Measurements from ENCODE around the gene GADD45A. TPM values are rescaled to one million over a fixed set of nuclear protein-coding genes. Genes with fewer than 3 reads are reported as not detected.

GADD45A gene
- total RNA-seq, 1 donor from 2014 or later: 151 TPM

DNA sequence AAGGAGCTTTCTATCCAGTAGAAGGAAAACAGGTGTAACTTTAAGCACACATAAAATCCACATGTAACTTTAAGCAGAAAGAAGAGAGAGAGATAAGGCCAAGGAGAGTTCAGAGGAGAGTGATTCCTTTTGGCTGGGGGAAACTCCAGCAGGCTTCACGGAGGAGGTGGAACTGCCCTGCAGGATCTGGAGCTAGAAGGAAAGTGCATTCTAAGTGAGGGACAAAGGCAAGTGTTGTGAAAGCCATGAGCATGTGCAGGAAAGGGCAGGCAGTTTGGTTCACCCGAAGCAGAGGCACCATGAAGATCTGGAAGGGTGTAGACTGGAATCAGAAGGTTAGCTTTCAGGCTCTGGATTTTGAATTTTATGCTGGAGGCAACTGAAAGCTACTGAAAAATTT, 46.3 kb downstream of the GADD45A start:
- no peak for DNase-seq (ENCODE audit: low read depth)
- H3K4me3 ChIP-seq (ENCODE audit: low read depth, low read length): no peak overlapping the region
- TF ChIP-seq, protein P1, sequence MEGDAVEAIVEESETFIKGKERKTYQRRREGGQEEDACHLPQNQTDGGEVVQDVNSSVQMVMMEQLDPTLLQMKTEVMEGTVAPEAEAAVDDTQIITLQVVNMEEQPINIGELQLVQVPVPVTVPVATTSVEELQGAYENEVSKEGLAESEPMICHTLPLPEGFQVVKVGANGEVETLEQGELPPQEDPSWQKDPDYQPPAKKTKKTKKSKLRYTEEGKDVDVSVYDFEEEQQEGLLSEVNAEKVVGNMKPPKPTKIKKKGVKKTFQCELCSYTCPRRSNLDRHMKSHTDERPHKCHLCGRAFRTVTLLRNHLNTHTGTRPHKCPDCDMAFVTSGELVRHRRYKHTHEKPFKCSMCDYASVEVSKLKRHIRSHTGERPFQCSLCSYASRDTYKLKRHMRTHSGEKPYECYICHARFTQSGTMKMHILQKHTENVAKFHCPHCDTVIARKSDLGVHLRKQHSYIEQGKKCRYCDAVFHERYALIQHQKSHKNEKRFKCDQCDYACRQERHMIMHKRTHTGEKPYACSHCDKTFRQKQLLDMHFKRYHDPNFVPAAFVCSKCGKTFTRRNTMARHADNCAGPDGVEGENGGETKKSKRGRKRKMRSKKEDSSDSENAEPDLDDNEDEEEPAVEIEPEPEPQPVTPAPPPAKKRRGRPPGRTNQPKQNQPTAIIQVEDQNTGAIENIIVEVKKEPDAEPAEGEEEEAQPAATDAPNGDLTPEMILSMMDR (conservative IDR thresholded peaks at IDR 0.05; ENCODE audit: low read depth, low read length): no peak

DNA sequence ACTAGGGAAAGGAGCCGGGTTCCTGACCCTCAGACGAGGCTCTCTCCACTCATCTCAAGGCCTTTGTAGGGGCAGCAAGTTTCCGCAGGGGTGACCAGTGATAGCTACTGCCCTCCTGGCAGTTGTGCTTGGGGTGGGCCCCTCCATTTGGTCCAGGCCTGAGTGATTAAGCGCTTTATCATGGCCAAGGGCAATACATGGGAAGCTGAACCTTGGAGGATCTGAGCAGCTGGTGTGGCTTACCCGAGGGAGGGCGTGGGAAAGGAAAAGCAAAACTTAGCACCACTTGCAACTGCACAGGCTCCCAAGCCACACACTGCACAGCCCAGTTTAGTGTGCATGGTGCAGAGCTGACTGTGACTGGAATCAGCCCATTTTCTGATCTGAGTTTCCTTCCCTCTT, 47.8 kb downstream of the GADD45A start:
- DNase-seq (ENCODE audit: low read depth): no peak
- TF ChIP-seq, protein P1 (conservative IDR thresholded peaks at IDR 0.05; ENCODE audit: low read depth, low read length): no peak
- no peak overlapping the region for H3K4me3 ChIP-seq (ENCODE audit: low read depth, low read length)

DNA sequence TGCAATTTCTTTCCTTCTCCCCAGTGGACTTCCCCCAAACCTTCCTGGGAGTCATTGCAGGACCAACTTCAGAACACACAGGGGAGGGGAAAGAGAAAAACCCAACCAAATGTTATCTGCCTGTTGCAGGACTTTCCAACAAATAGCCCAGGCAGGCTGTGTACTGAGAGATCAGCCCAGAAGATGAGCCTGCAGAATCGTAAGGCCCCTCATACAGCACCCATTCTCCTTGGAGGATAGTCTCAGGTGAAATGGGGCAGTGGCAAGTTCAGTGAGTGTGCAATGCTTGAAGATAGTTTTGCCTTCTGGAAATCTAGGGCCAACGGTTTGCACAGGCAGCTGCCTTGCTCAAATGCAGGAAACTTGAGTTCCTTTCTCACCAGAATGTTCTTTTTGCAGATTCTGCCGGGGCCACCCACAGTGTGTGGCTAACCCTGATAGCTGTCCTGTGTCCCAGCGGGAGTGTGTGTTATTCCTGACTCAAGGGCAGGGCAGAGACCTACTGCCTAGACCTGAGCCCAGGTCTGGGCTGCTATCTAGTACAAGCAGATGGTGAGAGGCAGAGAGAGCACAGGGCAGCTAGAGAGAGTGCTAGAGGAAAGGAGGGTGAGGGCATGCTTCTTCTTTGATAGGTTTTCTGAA, 48.8 kb downstream of the GADD45A start:
- DNase-seq (ENCODE audit: low read depth): no peak
- TF ChIP-seq, protein P1 (conservative IDR thresholded peaks at IDR 0.05; ENCODE audit: low read depth, low read length): no peak
- no peak overlapping the region for H3K4me3 ChIP-seq (ENCODE audit: low read depth, low read length)

DNA sequence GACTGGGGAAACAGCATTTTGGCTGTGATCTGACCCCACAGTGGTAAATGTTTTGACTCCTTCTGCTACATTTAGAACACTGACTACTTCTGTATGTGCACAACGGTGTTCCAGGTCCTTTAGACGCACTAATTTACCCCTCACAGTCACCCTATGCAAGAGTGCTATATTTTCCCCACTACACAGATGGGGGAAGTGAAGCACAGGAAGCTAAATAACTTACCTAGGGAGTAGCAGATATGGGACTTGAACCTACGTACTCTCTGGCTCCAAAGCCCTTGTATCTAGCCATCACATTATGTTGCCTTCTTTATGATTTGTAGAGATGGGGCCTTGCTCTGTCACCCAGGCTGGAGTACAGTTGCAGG, 49.3 kb downstream of the GADD45A start:
- DNase-seq (ENCODE audit: low read depth): no peak
- TF ChIP-seq, protein P1 (conservative IDR thresholded peaks at IDR 0.05; ENCODE audit: low read depth, low read length): no peak
- H3K4me3 ChIP-seq (ENCODE audit: low read depth, low read length): no peak overlapping the region

DNA sequence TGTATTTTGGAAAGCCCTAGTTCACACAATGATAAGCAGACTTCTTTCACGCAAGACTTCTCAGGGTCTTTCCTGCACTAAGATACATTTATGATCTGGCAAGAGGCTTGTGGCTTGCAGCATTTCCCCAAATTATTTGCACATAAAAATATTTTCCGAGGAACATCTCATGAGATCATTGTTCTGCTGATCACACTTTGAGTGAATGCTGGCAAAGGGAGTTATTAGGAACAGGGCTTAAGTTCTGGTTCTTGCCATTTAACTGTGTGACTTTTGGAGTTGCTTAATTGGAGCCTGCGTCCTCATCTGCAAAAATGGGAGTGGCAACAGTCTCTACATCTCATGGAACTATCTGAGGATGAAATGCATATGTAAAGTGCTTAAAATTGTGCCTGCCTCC, 50.2 kb downstream of the GADD45A start:
- TF ChIP-seq, protein P1 (conservative IDR thresholded peaks at IDR 0.05; ENCODE audit: low read depth, low read length): no peak
- DNase-seq (ENCODE audit: low read depth): no peak
- H3K4me3 ChIP-seq (ENCODE audit: low read depth, low read length): no peak overlapping the region

DNA sequence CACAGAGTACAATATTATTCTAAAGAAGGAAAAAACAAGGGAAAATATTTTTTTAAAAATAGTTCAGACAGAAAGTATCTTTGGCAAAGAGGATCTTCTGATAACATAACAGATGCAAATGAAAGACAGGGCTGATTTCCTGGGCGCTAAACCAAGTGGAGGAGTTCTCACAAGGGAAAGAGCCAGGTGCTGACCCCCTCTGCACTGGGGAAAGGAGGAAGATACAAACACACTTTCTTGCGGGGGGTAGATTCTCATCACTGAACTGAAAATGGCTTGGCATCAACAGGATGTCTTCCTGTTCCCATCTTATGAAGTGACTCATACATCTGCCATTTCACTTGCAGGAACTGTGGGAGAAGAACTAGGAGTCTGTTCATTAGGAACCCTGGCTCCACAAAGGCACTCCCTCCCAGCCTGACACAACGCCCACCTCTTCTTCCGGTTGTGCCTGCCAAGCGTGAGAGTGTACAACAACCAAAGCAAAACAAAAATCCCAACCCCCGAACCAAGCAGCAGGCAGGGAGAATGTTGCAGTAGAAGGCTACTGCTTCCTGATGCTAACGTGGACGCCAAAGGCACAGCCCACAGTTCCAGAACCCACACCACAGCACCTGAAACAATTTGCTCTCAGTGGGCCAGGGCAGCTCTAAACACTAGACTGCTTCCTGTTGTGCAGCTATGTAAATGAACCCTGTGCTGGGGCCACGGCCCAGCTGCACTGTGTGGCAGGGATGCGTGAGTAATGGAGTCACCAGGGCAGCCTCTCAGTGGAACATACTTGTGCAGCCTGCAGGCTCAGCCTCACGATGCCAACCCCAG, 51.0 kb downstream of the GADD45A start:
- peak overlapping the region; percentile 31 for H3K4me3 ChIP-seq (ENCODE audit: low read depth, low read length)
- TF ChIP-seq, protein P1 (conservative IDR thresholded peaks at IDR 0.05; ENCODE audit: low read depth, low read length): no peak

More for the DNA sequence above, 51.0 kb downstream of the GADD45A start:
- DNase-seq (ENCODE audit: low read depth): peak; percentile 91

Data from epithelial cell of proximal tubule (primary cell).